HS-5 (cell line): Measurements from ENCODE around the gene USP3.

Source experiments
- DNase-seq: peaks from one replicate; pipeline ENCODE4 v3.0.0-alpha.2; 2012; ENCODE audit warnings: low read depth

Gene USP3

GRCh38 chr15:63593705-63594671 is 89.6 kb downstream of the USP3 start:
- DNase-seq, result no peak

- no peak for DNase-seq
Measured at GRCh38 chr15:63595065-63595464, 90.7 kb downstream of the USP3 start.

DNA sequence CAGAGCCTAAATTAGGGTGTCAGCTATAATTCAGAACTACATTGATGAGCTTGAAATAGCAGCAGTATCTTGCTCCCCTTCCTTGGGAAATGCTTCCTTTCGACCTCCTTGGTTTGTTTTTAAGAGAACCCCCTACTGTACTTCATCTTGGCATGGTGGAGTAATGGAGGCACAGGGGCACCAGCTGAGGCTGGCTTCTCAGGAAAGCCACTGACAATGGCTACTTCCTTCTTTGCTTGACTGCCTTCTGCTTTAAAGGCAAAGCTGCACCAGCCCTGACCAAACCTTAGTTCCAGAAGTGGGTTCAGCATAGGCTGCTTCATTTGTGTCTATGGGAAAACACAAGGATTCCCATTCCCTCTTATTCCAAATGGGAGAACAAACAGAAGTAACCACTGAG is 91.3 kb downstream of the USP3 start:
- no peak for DNase-seq

- DNase-seq, result no peak
Measured at GRCh38 chr15:63596676-63597037, 92.3 kb downstream of the USP3 start.

- DNase-seq, result no peak
Measured at GRCh38 chr15:63597038-63597790, 92.8 kb downstream of the USP3 start, which contains the start of gene FBXL22. TSS of gene FBXL22 (plus strand) at chr15:63597387. CDS start at chr15:63597393, 6 bp downstream.

GRCh38 chr15:63597821-63598220 is 93.4 kb downstream of the USP3 start:
- no peak for DNase-seq

- DNase-seq, result no peak
Measured at GRCh38 chr15:63598473-63599400, 94.3 kb downstream of the USP3 start.

- no peak for DNase-seq
Measured at GRCh38 chr15:63599401-63600000, 95.1 kb downstream of the USP3 start.

- no peak for DNase-seq
Measured at GRCh38 chr15:63600001-63600615, 95.7 kb downstream of the USP3 start.

GRCh38 chr15:63600616-63601025 is 96.2 kb downstream of the USP3 start:
- DNase-seq, result peak; percentile 64

- no peak for DNase-seq
Measured at GRCh38 chr15:63601026-63601703, 96.8 kb downstream of the USP3 start.

GRCh38 chr15:63601704-63602185 is 97.4 kb downstream of the USP3 start:
- DNase-seq, result no peak

DNA sequence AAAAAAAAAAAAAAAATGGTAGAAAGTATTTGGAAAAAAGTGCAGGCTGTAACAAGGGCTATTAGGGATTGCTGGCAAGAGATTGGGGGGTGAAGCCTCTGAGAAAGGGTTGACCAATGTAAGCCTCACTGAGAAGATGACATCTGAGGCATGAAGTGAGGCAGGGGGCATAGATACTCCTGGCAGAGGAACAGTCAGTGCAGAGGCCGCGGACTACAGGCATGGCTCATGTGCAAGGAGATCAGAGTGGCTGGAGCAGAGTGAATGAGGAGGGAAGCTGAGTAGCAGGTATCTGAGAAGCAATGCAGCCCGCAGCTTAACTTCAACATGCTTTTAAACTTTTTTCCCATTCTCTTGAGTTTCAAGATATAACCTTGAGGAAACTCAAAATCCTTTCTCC is 98.2 kb downstream of the USP3 start:
- DNase-seq, result no peak

- no peak for DNase-seq
Measured at GRCh38 chr15:63603516-63603915, 99.1 kb downstream of the USP3 start.

DNA sequence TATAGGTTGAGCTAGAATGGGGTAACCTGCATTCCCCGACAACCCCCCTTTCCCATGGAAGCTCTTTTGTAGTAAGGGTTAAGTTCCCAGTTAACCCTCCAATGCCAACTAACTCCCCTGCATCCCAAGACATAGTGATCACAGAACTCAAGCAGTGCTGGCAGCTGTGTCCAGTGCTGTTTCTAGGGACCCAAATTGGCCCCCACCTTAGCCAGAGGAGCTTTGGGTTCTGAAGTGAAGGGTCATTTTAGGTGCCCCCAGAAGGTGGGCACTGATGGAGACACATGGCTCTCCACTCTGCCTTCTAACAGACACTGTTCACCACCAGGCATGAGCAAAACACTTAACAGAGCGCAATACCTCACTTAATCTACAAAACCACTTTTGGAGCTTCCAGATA is 99.9 kb downstream of the USP3 start:
- DNase-seq, result no peak

DNA sequence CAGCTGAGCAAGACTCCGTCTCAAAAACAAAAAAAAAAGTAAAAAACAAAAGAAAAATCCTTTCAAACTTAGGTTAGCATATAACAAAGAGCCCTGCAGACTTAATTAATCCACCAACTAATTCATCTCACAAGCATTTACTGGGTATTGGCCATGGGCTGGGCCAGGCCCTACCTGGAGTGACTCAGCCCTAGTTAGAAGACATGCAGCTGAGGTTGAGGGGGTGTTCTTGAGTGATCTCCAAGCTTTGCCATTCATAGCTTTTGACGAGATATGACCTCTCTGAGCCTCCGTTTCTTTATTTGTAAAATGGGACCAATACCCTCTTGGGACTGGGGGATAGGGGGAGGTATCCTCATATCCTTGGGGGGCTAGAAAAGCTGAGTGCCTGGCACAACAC is 100.6 kb downstream of the USP3 start:
- no peak for DNase-seq

- no peak for DNase-seq
Measured at GRCh38 chr15:63605816-63606215, 101.4 kb downstream of the USP3 start.

GRCh38 chr15:63606308-63606707 is 101.9 kb downstream of the USP3 start:
- DNase-seq, result no peak

- no peak for DNase-seq
Measured at GRCh38 chr15:63608989-63609388, 104.6 kb downstream of the USP3 start.

GRCh38 chr15:63609448-63609847 is 105.1 kb downstream of the USP3 start:
- DNase-seq, result no peak
